H1 (cell line): ENCODE results near the gene LIPA. TPM values are rescaled to one million over a fixed set of nuclear protein-coding genes. Genes with fewer than 3 reads are reported as not detected.

Source experiments
- CTCF ChIA-PET: fragments of 300-600 bp; sonication (Branson Sonifier 250); formaldehyde crosslinking; loops from one replicate; lab custom pipeline; 2021; ENCODE audit not compliant: partially characterized antibody; lab: Charles Lee
- POLR2A ChIA-PET: fragments of 300-600 bp; sonication (Branson Sonifier 250); formaldehyde crosslinking; loops from one replicate; lab custom pipeline; 2021; ENCODE audit warnings: inconsistent platforms; ENCODE audit not compliant: partially characterized antibody; lab: Charles Lee
- DNase-seq, 2 experiments: peaks; one replicate each; pipeline versions ENCODE4 v3.0.0 to v3.0.0-alpha.2; 2010 to 2022; ENCODE audit warnings: low spot score in 2 of 2, low read depth in 1 of 2, mixed read lengths in 1 of 2
- FAIRE-seq: peaks from 2 replicates; lab custom pipeline; 2011; peaks lifted over from hg19 to GRCh38; lab: Jason Lieb, UNC
- H2AFZ ChIP-seq: 2 replicates; pipeline ENCODE4 v1.8.1; 2012; ENCODE audit warnings: low read length, inconsistent platforms
- H2AK5ac ChIP-seq: 2 replicates; pipeline ENCODE4 v1.6.1; 2013; ENCODE audit warnings: low read depth, low read length
- H2BK120ac ChIP-seq: replicated peaks from 2 replicates; pipeline ENCODE3; 2013; ENCODE audit warnings: low read depth, low read length, inconsistent platforms
- H2BK12ac ChIP-seq: 2 replicates; pipeline ENCODE4 v1.6.1; 2013; ENCODE audit warnings: low read depth, low read length
- H2BK15ac ChIP-seq: 2 replicates; pipeline ENCODE4 v1.6.1; 2013; ENCODE audit warnings: low read length
- H2BK20ac ChIP-seq: 2 replicates; pipeline ENCODE4 v1.6.1; 2013; ENCODE audit warnings: low read length
- H2BK5ac ChIP-seq: 2 replicates; pipeline ENCODE4 v1.6.1; 2013; ENCODE audit warnings: low read depth, low read length
- H3K14ac ChIP-seq: 2 replicates; pipeline ENCODE4 v1.6.1; 2013; ENCODE audit warnings: inconsistent platforms; ENCODE audit not compliant: insufficient read length
- H3K18ac ChIP-seq: 2 replicates; pipeline ENCODE4 v1.6.1; 2013; ENCODE audit warnings: low read length; ENCODE audit errors: extremely low read depth
- H3K23ac ChIP-seq: 2 replicates; pipeline ENCODE4 v1.6.1; 2013; ENCODE audit warnings: inconsistent platforms; ENCODE audit not compliant: insufficient read length
- H3K23me2 ChIP-seq: 2 replicates; pipeline ENCODE4 v1.6.1; 2013; ENCODE audit warnings: low read depth, low read length
- H3K27ac ChIP-seq: 2 replicates; pipeline ENCODE4 v1.6.1; 2011; ENCODE audit warnings: low read depth, low read length, inconsistent platforms
- H3K27me3 ChIP-seq, 4 experiments: replicated peaks in 1 of 4; 1 replicate in 1 of 4; 2 replicates in 3 of 4; pipeline versions ENCODE4 v1.6.1 to v1.8.1; 2011 to 2013; ENCODE audit warnings: low read length in 3 of 4, mild to moderate bottlenecking in 3 of 4, inconsistent platforms in 2 of 4, mixed read lengths in 2 of 4, moderate library complexity in 1 of 4; ENCODE audit not compliant: control insufficient read depth in 3 of 4, insufficient read depth in 3 of 4; ENCODE audit errors: extremely low read depth in 1 of 4
- H3K36me3 ChIP-seq, 4 experiments: 2 replicates each; pipeline versions ENCODE4 v1.6.1 to v1.8.1; 2011 to 2013; ENCODE audit warnings: mild to moderate bottlenecking in 4 of 4, low read length in 3 of 4, moderate library complexity in 2 of 4, control low read depth in 1 of 4, inconsistent platforms in 1 of 4; ENCODE audit not compliant: insufficient read depth in 4 of 4, control insufficient read depth in 2 of 4
- H3K4ac ChIP-seq: replicated peaks from 2 replicates; pipeline ENCODE3; 2013; ENCODE audit warnings: low read length, low read depth, mixed read lengths, inconsistent platforms; ENCODE audit not compliant: insufficient read length
- H3K4me1 ChIP-seq, 4 experiments: replicated peaks in 1 of 4; 1 replicate in 1 of 4; 2 replicates in 3 of 4; pipeline versions ENCODE4 v1.6.1 to v1.8.1; 2011 to 2013; ENCODE audit warnings: low read length in 3 of 4, inconsistent platforms in 2 of 4, mixed read lengths in 1 of 4; ENCODE audit not compliant: insufficient read depth in 4 of 4, control insufficient read depth in 3 of 4
- H3K4me2 ChIP-seq, 2 experiments: 2 replicates each; pipeline versions ENCODE4 v1.6.1 to v1.8.1; 2011 to 2013; ENCODE audit warnings: low read depth in 2 of 2, low read length in 2 of 2, control low read depth in 1 of 2, inconsistent platforms in 1 of 2, mild to moderate bottlenecking in 1 of 2; ENCODE audit not compliant: insufficient read depth in 1 of 2
- H3K4me3 ChIP-seq, 4 experiments: fragments of 200-600, 300-600 bp in 1 of 4; sonication (generic), shearing (Covaris generic), sonication (Bioruptor Twin) in 1 of 4; 2 replicates each; pipeline versions ENCODE4 v1.5.1 to v1.8.1; 2011 to 2016; ENCODE audit warnings: low read length in 4 of 4, low read depth in 3 of 4, control low read depth in 2 of 4, inconsistent platforms in 2 of 4, mild to moderate bottlenecking in 2 of 4, mixed read lengths in 1 of 4, moderate library complexity in 1 of 4; ENCODE audit not compliant: insufficient read depth in 2 of 4; ENCODE audit errors: extremely low read depth in 1 of 4
- H3K56ac ChIP-seq: replicated peaks from 2 replicates; pipeline ENCODE3; 2013; ENCODE audit warnings: low read depth, mild to moderate bottlenecking, mixed read lengths, low read length, inconsistent platforms; ENCODE audit not compliant: insufficient read length
- H3K79me1 ChIP-seq: 2 replicates; pipeline ENCODE4 v1.6.1; 2013; ENCODE audit warnings: low read depth, low read length, control low read depth
- H3K79me2 ChIP-seq, 2 experiments: 2 replicates each; pipeline versions ENCODE4 v1.6.1 to v1.8.1; 2012 to 2013; ENCODE audit warnings: low read length in 2 of 2, mild to moderate bottlenecking in 2 of 2, inconsistent platforms in 1 of 2; ENCODE audit not compliant: insufficient read depth in 2 of 2, control insufficient read depth in 1 of 2
- H3K9ac ChIP-seq, 4 experiments: replicated peaks in 1 of 4; 1 replicate in 1 of 4; 2 replicates in 3 of 4; pipeline versions ENCODE4 v1.6.1 to v1.8.1; 2011 to 2013; ENCODE audit warnings: low read depth in 3 of 4, low read length in 3 of 4, control low read depth in 2 of 4, mild to moderate bottlenecking in 2 of 4, moderate library complexity in 2 of 4, inconsistent platforms in 1 of 4; ENCODE audit errors: extremely low read depth in 1 of 4
- H3K9me3 ChIP-seq, 2 experiments: 2 replicates each; pipeline versions ENCODE4 v1.6.1 to v1.8.1; 2012 to 2013; ENCODE audit warnings: mild to moderate bottlenecking in 2 of 2, moderate library complexity in 2 of 2, control low read depth in 1 of 2, inconsistent platforms in 1 of 2, low read depth in 1 of 2, low read length in 1 of 2, mixed read lengths in 1 of 2; ENCODE audit not compliant: insufficient read depth in 2 of 2
- H4K20me1 ChIP-seq, 2 experiments: replicated peaks in 1 of 2; 2 replicates each; pipeline versions ENCODE3 to v1.8.1; 2011 to 2013; ENCODE audit warnings: inconsistent platforms in 2 of 2, low read length in 2 of 2, mild to moderate bottlenecking in 1 of 2; ENCODE audit not compliant: insufficient read depth in 2 of 2, control insufficient read depth in 1 of 2
- H4K5ac ChIP-seq: 2 replicates; pipeline ENCODE4 v1.6.1; 2013; ENCODE audit warnings: low read length, low read depth, mixed read lengths, inconsistent platforms; ENCODE audit not compliant: insufficient read length
- H4K8ac ChIP-seq: 2 replicates; pipeline ENCODE4 v1.8.0; 2013; ENCODE audit warnings: mild to moderate bottlenecking, moderate library complexity, low read length, inconsistent platforms; ENCODE audit not compliant: insufficient read depth; ENCODE audit errors: extremely low read depth
- H4K91ac ChIP-seq: replicated peaks from 2 replicates; pipeline ENCODE3; 2013; ENCODE audit warnings: low read length, mixed read lengths, inconsistent platforms; ENCODE audit not compliant: insufficient read length
- BCL11A ChIP-seq, 2 experiments: IDR thresholded peaks; one replicate each; pipeline ENCODE4 v1.6.1; 2011; ENCODE audit warnings: low read depth in 2 of 2, low read length in 2 of 2, mild to moderate bottlenecking in 2 of 2
- BRCA1 ChIP-seq: IDR thresholded peaks from 2 replicates; pipeline ENCODE4 v1.6.1; 2012; ENCODE audit warnings: low read depth, low read length, improper control_type of control experiment
- CEBPB ChIP-seq: IDR thresholded peaks from 2 replicates; pipeline ENCODE4 v1.6.1; 2012; ENCODE audit warnings: low read depth, low read length
- GABPA ChIP-seq: IDR thresholded peaks from 2 replicates; pipeline ENCODE4 v1.6.1; 2011; ENCODE audit warnings: mild to moderate bottlenecking, low read length, moderate library complexity, borderline replicate concordance; ENCODE audit not compliant: insufficient read depth
- KDM4A ChIP-seq: IDR thresholded peaks from one replicate; pipeline ENCODE4 v1.7.1; 2012; ENCODE audit warnings: low read depth, mild to moderate bottlenecking, moderate library complexity, low read length, inconsistent platforms; ENCODE audit not compliant: severe bottlenecking
- POU5F1 ChIP-seq: IDR thresholded peaks from 2 replicates; pipeline ENCODE4 v1.6.1; 2011; ENCODE audit warnings: low read depth, mild to moderate bottlenecking, low read length, moderate library complexity
- RFX5 ChIP-seq: IDR thresholded peaks from 2 replicates; pipeline ENCODE4 v1.6.1; 2011; ENCODE audit warnings: low read depth, low read length, improper control_type of control experiment, borderline replicate concordance
- SAP30 ChIP-seq: fragments of 300-600 bp; sonication (generic); IDR thresholded peaks from 2 replicates; pipeline ENCODE4 v1.7.1; 2012; ENCODE audit warnings: low read length, moderate library complexity, mild to moderate bottlenecking, inconsistent platforms; ENCODE audit not compliant: insufficient read depth, insufficient replicate concordance
- SRF ChIP-seq: IDR thresholded peaks from 2 replicates; pipeline ENCODE4 v1.6.1; 2011; ENCODE audit warnings: mild to moderate bottlenecking, low read depth, low read length, moderate library complexity
- TCF12 ChIP-seq: IDR thresholded peaks from 2 replicates; pipeline ENCODE4 v1.6.1; 2011; ENCODE audit warnings: low read depth, mild to moderate bottlenecking, low read length
- WGBS, 2 experiments: shearing (Covaris generic) in 1 of 2; methylation state at CpG; one replicate each; pipeline versions ENCODE4 v1.1.6 to v1.1.7; 2013 to 2015; ENCODE audit warnings: low lambda C conversion rate in 2 of 2, mixed read lengths in 2 of 2, inconsistent platforms in 1 of 2, low coverage in 1 of 2, missing lambda C conversion rate in 1 of 2; ENCODE audit not compliant: insufficient replicate concordance in 2 of 2, insufficient coverage in 1 of 2, insufficient read length in 1 of 2; ENCODE audit errors: extremely low coverage in 1 of 2, missing lambda C conversion rate in 1 of 2; 5-methylcytosine and 5-hydroxymethylcytosine counted together
- polyA plus RNA-seq, 7 experiments: library from polyadenylated mRNA; depleted of rRNA in 3 of 7; stranded (reverse) in 5 of 7; unstranded in 2 of 7; fragments of >200 nt in 5 of 7; fragments of 200-250 nt in 2 of 7; gene quantifications; 1 replicate in 5 of 7; 2 replicates in 1 of 7; 4 replicates in 1 of 7; pipeline versions ENCODE4 v1.2.1 to v1.2.3, GENCODE V29; 2011 to 2013; ENCODE audit warnings: missing spikeins in 2 of 7, mixed read lengths in 2 of 7
- total RNA-seq: library from RNA; stranded (reverse); fragmentation: NEBNext Ultra II Directional; extraction: Animal tissue kit (Norgen Biotek cat#: 25700); gene quantifications from 2 replicates; pipeline ENCODE4 v1.2.1, GENCODE V29; 2021
- TF ChIP-seq, protein P1 (sequence below): IDR thresholded peaks from 2 replicates; pipeline ENCODE4 v1.6.1; 2012; ENCODE audit warnings: inconsistent platforms

Gene LIPA
- total and polyA plus RNA-seq, 2 of the 8 experiments (the other 6 are each of a cell fraction or from before 2014, with no cell fraction given), result 18.1 to 32.4 TPM

DNA sequence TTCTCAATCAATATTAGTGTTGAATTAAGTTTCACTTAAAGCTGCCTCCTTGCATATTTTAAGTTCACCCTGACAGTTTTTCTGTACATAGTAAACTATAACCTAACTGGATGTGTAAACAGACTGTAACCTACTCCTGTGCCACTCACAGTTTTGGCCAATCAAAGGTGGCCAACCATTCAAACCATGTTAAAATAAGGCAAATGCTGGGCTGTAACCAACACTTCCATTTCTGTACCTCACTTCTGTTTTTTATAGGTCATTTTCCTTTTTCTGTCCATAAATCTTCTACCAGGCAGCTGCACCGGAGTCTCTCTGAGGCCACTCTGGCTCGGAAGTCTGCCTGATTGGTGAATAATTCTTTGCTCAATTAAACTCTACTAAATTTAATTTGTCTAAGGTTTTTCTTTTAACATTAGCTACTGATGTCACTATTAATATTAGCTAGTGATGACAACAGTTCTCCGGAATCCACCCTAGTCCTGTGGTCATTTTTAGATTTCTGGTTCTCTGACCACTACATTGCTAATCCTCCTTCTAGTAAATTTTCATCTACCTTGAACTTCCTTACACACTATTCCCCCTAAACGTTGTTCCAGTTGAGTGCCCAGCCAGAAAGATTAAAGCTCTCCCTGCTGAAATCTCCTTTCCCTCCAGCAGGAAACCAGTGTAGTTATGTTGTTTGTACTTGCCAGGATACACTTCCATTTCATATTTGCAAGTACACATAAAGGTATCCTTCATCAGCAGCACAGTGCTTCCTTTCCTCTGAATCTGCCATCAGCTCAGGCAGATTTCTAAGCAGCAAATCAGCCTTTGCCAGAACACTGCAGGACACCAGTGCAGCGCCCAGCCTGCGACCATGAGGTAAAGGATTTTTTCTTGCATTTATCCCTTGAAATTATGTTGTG lies 31.7 kb upstream of the LIPA start:
- Histone ChIP-seq H3K36me3 (no peaks in the 10 kb centered on the region), H2AFZ (peak overlapping the region; percentile 100; the same call in 1 of the 2 replicates), H3K4me2 (0 out of 4 replicates have a peak overlapping the region, but pooled peaks of 1 of the 2 experiments have one; percentile 17), H4K8ac (no peak overlapping the region), H3K18ac (no peak overlapping the region), H3K4me1 (peaks cover 0 to 8% (median 3%) of the 10 kb centered on the region in 4 experiments; a peak in 3 of 7 replicates), H4K20me1 (no peaks in the 10 kb centered on the region), H4K5ac (no peak overlapping the region), H2BK15ac (no peak overlapping the region), H3K14ac (no peak overlapping the region), H3K9me3 (no peaks in the 10 kb centered on the region), H2BK20ac (no peak overlapping the region), H3K4ac (no peak overlapping the region), H3K4me3 (no peak overlapping the region), H3K9ac (no peak overlapping the region; a peak in 1 of 7 replicates), H2BK5ac (no peak overlapping the region), H3K79me1 (no peaks in the 10 kb centered on the region), H2BK120ac (no peak overlapping the region), H3K27me3 (no peaks in the 10 kb centered on the region), H3K27ac (no peak overlapping the region), H2BK12ac (peak overlapping the region; percentile 77; the same call in 1 of the 2 replicates), H2AK5ac (no peak overlapping the region), H3K23me2 (no peaks in the 10 kb centered on the region; the same call in 1 of the 2 replicates), H3K56ac (no peak overlapping the region), H4K91ac (no peak overlapping the region), H3K79me2 (no peaks in the 10 kb centered on the region), H3K23ac (no peak overlapping the region)
- CTCF ChIA-PET, result interaction anchor here (0.6 to 2.0 kb wide), 8 partner anchors 10 to 197 kb away, joined by 3 to 8 read pairs (median 3); no protein-coding TSS in a partner anchor
- POLR2A ChIA-PET, result interaction anchor here (0.6 kb wide), 1 partner anchor 257 kb away, joined by 3 read pairs; no protein-coding TSS in a partner anchor
- FAIRE-seq (no peak), DNase-seq (no peak)
- 85% methylated on average over 6 of the region's 6 CpGs; no CpG with 5 or more reads in 1 of the 2 experiments for WGBS, 2 experiments
- TF ChIP-seq KDM4A (no peak), RFX5 (no peak), BCL11A (IDR thresholded peaks at IDR 0.05; ENCODE audit: low read depth in 2 of 2, low read length in 2 of 2) (no peak), TCF12 (no peak), CEBPB (no peak), SAP30 (no peak), POU5F1 (no peak), BRCA1 (no peak), SRF (no peak), GABPA (no peak)
- TF ChIP-seq, protein P1, sequence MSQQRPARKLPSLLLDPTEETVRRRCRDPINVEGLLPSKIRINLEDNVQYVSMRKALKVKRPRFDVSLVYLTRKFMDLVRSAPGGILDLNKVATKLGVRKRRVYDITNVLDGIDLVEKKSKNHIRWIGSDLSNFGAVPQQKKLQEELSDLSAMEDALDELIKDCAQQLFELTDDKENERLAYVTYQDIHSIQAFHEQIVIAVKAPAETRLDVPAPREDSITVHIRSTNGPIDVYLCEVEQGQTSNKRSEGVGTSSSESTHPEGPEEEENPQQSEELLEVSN, result no peak
